ENCODE measurements around the gene JAK1. TPM values are rescaled to one million over a fixed set of nuclear protein-coding genes. Genes with fewer than 3 reads are reported as not detected.

Gene JAK1
- total and polyA plus RNA-seq, 9 of the 15 experiments (the other 6 are each of a cell fraction or from before 2014, with no cell fraction given), result 9.7 to 44.1 (median 42.5) TPM

DNA sequence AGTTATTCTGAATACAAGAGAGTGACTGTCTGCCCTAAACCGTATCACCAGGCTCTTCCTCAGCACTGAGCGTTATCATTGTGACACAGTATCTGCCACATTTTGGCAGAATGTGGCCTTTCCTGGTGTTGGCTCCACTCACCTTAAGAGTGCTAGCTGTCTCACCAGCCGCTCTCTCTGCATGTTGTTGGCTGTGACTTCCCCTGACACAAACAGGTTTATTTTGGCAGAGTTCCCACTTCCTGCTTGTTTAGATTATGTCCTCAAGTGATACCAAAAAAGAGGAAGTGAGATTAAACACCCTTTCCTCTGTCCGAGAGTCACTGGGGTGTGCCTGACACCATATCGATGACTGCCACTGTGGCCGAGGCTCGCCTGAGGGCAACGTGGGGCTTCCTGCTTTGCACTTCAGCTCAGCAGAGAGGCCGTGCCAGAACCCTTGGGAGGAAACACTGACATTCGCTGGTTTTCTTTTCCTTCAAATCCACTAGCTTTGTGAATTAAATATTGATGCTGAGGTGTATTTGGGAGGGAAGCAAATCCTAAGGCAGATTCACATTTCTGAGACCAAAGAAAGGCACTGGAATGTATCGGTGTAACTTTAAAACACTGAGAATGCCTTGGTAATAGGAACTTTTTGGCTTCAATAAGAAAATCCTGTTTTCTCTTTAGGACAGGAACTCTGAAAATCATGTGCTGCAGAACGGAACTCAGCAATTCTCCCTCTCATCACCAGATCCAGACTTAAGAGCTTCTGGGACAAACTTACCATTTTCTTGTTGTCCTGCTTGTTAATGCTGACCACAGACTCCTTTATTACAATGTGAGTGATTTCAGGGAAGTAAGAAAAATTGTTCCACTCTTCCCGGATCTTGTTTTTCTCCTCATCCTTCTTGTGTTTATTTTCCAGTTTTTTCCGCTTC is 102.1 kb downstream of the JAK1 start (continued):
- TF ChIP-seq, protein P1, sequence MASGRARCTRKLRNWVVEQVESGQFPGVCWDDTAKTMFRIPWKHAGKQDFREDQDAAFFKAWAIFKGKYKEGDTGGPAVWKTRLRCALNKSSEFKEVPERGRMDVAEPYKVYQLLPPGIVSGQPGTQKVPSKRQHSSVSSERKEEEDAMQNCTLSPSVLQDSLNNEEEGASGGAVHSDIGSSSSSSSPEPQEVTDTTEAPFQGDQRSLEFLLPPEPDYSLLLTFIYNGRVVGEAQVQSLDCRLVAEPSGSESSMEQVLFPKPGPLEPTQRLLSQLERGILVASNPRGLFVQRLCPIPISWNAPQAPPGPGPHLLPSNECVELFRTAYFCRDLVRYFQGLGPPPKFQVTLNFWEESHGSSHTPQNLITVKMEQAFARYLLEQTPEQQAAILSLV (tag; IDR thresholded peaks at IDR 0.05), result no peak
- TF ChIP-seq, protein P2, sequence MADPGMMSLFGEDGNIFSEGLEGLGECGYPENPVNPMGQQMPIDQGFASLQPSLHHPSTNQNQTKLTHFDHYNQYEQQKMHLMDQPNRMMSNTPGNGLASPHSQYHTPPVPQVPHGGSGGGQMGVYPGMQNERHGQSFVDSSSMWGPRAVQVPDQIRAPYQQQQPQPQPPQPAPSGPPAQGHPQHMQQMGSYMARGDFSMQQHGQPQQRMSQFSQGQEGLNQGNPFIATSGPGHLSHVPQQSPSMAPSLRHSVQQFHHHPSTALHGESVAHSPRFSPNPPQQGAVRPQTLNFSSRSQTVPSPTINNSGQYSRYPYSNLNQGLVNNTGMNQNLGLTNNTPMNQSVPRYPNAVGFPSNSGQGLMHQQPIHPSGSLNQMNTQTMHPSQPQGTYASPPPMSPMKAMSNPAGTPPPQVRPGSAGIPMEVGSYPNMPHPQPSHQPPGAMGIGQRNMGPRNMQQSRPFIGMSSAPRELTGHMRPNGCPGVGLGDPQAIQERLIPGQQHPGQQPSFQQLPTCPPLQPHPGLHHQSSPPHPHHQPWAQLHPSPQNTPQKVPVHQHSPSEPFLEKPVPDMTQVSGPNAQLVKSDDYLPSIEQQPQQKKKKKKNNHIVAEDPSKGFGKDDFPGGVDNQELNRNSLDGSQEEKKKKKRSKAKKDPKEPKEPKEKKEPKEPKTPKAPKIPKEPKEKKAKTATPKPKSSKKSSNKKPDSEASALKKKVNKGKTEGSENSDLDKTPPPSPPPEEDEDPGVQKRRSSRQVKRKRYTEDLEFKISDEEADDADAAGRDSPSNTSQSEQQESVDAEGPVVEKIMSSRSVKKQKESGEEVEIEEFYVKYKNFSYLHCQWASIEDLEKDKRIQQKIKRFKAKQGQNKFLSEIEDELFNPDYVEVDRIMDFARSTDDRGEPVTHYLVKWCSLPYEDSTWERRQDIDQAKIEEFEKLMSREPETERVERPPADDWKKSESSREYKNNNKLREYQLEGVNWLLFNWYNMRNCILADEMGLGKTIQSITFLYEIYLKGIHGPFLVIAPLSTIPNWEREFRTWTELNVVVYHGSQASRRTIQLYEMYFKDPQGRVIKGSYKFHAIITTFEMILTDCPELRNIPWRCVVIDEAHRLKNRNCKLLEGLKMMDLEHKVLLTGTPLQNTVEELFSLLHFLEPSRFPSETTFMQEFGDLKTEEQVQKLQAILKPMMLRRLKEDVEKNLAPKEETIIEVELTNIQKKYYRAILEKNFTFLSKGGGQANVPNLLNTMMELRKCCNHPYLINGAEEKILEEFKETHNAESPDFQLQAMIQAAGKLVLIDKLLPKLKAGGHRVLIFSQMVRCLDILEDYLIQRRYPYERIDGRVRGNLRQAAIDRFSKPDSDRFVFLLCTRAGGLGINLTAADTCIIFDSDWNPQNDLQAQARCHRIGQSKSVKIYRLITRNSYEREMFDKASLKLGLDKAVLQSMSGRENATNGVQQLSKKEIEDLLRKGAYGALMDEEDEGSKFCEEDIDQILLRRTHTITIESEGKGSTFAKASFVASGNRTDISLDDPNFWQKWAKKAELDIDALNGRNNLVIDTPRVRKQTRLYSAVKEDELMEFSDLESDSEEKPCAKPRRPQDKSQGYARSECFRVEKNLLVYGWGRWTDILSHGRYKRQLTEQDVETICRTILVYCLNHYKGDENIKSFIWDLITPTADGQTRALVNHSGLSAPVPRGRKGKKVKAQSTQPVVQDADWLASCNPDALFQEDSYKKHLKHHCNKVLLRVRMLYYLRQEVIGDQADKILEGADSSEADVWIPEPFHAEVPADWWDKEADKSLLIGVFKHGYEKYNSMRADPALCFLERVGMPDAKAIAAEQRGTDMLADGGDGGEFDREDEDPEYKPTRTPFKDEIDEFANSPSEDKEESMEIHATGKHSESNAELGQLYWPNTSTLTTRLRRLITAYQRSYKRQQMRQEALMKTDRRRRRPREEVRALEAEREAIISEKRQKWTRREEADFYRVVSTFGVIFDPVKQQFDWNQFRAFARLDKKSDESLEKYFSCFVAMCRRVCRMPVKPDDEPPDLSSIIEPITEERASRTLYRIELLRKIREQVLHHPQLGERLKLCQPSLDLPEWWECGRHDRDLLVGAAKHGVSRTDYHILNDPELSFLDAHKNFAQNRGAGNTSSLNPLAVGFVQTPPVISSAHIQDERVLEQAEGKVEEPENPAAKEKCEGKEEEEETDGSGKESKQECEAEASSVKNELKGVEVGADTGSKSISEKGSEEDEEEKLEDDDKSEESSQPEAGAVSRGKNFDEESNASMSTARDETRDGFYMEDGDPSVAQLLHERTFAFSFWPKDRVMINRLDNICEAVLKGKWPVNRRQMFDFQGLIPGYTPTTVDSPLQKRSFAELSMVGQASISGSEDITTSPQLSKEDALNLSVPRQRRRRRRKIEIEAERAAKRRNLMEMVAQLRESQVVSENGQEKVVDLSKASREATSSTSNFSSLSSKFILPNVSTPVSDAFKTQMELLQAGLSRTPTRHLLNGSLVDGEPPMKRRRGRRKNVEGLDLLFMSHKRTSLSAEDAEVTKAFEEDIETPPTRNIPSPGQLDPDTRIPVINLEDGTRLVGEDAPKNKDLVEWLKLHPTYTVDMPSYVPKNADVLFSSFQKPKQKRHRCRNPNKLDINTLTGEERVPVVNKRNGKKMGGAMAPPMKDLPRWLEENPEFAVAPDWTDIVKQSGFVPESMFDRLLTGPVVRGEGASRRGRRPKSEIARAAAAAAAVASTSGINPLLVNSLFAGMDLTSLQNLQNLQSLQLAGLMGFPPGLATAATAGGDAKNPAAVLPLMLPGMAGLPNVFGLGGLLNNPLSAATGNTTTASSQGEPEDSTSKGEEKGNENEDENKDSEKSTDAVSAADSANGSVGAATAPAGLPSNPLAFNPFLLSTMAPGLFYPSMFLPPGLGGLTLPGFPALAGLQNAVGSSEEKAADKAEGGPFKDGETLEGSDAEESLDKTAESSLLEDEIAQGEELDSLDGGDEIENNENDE (IDR thresholded peaks at IDR 0.05; ENCODE audit: low read depth, low read length), result no peak
- no peak for TF ChIP-seq ZSCAN32 (CRISPR knock-in tag; IDR thresholded peaks at IDR 0.05)
- TF ChIP-seq HDAC3 (IDR thresholded peaks at IDR 0.05; ENCODE audit: borderline replicate concordance, partially characterized antibody), result peak; percentile 91
- TF ChIP-seq, protein P3, sequence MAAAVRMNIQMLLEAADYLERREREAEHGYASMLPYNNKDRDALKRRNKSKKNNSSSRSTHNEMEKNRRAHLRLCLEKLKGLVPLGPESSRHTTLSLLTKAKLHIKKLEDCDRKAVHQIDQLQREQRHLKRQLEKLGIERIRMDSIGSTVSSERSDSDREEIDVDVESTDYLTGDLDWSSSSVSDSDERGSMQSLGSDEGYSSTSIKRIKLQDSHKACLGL (CRISPR knock-in tag; IDR thresholded peaks at IDR 0.05; ENCODE audit: borderline replicate concordance, poor library complexity, severe bottlenecking), result no peak
- no peak for TF ChIP-seq SMAD2 (IDR thresholded peaks at IDR 0.05; ENCODE audit: low read depth, low read length)
- TF ChIP-seq TFAM (CRISPR knock-in tag; conservative IDR thresholded peaks at IDR 0.05), result no peak
- peak; percentile 98 for TF ChIP-seq NBN (IDR thresholded peaks at IDR 0.05; ENCODE audit: low read depth)
- no peak for TF ChIP-seq HCFC1 (IDR thresholded peaks at IDR 0.05; ENCODE audit: low read depth, low read length)
- TF ChIP-seq CREBBP (IDR thresholded peaks at IDR 0.05; ENCODE audit: low read depth, low read length), result no peak
- TF ChIP-seq, protein P4, sequence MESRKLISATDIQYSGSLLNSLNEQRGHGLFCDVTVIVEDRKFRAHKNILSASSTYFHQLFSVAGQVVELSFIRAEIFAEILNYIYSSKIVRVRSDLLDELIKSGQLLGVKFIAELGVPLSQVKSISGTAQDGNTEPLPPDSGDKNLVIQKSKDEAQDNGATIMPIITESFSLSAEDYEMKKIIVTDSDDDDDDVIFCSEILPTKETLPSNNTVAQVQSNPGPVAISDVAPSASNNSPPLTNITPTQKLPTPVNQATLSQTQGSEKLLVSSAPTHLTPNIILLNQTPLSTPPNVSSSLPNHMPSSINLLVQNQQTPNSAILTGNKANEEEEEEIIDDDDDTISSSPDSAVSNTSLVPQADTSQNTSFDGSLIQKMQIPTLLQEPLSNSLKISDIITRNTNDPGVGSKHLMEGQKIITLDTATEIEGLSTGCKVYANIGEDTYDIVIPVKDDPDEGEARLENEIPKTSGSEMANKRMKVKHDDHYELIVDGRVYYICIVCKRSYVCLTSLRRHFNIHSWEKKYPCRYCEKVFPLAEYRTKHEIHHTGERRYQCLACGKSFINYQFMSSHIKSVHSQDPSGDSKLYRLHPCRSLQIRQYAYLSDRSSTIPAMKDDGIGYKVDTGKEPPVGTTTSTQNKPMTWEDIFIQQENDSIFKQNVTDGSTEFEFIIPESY (CRISPR knock-in tag; IDR thresholded peaks at IDR 0.05), result no peak; the same call in 1 of the 2 replicates

Measured in K562 (cell line).